ENCODE results near the gene KRTAP1-4.

Gene KRTAP1-4, protein sequence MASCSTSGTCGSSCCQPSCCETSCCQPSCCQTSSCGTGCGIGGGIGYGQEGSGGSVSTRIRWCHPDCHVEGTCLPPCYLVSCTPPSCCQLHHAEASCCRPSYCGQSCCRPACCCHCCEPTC

DNA sequence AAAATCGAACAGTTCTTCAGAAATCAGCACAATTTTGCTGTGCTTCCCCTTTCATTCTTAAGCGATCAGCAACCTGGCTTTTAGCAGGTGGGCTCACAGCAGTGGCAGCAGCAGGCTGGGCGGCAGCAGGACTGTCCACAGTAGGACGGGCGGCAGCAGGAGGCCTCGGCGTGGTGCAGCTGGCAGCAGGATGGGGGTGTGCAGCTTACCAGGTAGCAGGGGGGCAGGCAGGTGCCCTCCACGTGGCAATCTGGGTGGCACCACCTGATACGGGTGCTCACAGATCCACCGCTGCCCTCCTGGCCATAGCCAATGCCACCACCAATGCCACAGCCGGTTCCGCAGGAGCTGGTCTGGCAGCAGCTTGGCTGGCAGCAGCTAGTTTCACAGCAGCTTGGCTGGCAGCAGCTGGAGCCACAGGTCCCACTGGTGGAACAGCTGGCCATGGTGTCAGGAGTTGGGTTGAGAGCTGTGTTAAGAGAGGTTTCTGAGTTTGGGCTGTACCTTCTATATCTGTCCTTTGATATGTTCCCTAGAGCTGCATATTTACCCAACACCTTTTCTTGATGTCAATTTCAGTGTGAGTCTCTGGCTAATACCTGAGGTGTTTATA is at the start of gene KRTAP1-4:
Gene KRTAP1-4, minus strand, starts transcription at position 563 of the 613 bp plus-strand sequence. Its CDS starts 117 bp downstream, at position 446.
- DNase-seq: no peak
- no peak for TF ChIP-seq CTCF (IDR thresholded peaks at IDR 0.05)
- Mint-ChIP-seq H3K27me3 (ENCODE audit: low read depth, poor library complexity) (peaks cover 4% of the 10 kb centered on the region), H3K36me3 (ENCODE audit: low read depth) (no peaks in the 10 kb centered on the region), H3K27ac (no peak within 1 kb of the TSS), H3K4me1 (no peaks in the 10 kb centered on the region), H3K4me3 (no peak within 1 kb of the TSS), H3K9me3 (no peaks in the 10 kb centered on the region)

DNA sequence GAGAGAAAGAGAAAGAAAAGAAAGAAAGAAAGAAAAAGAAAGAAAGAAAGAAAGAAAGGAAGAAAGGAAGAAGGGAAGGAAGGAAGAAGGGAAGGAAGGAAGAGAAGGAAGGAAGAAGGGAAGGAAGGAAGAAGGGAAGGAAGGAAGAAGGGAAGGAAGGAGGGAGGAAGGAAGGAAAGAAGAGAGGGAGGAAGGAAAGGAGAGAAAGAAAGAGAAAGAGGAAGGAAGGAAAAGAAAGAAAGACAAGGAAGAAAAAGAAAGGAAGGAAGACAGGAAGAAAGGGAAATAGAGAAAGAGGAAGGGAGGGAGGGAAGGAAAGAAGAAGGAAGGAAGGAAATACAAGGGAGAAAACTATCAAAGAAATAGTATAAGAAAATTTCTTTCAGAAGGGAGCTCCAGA is 46.8 kb upstream of the KRTAP1-4 start:
- TF ChIP-seq CTCF (IDR thresholded peaks at IDR 0.05): no peak
- H3K4me1 Mint-ChIP-seq: no peaks in the 10 kb centered on the region

GRCh38 chr17:41073676-41074075 is 43.7 kb upstream of the KRTAP1-4 start:
- no peak for TF ChIP-seq CTCF (IDR thresholded peaks at IDR 0.05)
- peaks cover 7% of the 10 kb centered on the region for H3K27me3 Mint-ChIP-seq (ENCODE audit: low read depth, poor library complexity)
- no peaks in the 10 kb centered on the region for H3K36me3 Mint-ChIP-seq (ENCODE audit: low read depth)
- no peaks in the 10 kb centered on the region for H3K9me3 Mint-ChIP-seq
- H3K4me3 Mint-ChIP-seq: no peak overlapping the region
- H3K4me1 Mint-ChIP-seq: no peaks in the 10 kb centered on the region
- no peak for DNase-seq
- no peak overlapping the region for H3K27ac Mint-ChIP-seq

More for the DNA sequence above, 46.8 kb upstream of the KRTAP1-4 start:
- Mint-ChIP-seq H3K27ac (no peak overlapping the region), H3K4me3 (no peak overlapping the region), H3K36me3 (ENCODE audit: low read depth) (no peaks in the 10 kb centered on the region), H3K9me3 (no peaks in the 10 kb centered on the region), H3K27me3 (ENCODE audit: low read depth, poor library complexity) (peaks cover 7% of the 10 kb centered on the region)
- no peak for DNase-seq

GRCh38 chr17:41071606-41072360 is 41.8 kb upstream of the KRTAP1-4 start:
- no peak for DNase-seq
- no peak for TF ChIP-seq CTCF (IDR thresholded peaks at IDR 0.05)
- H3K4me3 Mint-ChIP-seq: no peak overlapping the region
- no peaks in the 10 kb centered on the region for H3K9me3 Mint-ChIP-seq
- H3K4me1 Mint-ChIP-seq: no peaks in the 10 kb centered on the region
- H3K27ac Mint-ChIP-seq: no peak overlapping the region
- H3K36me3 Mint-ChIP-seq (ENCODE audit: low read depth): no peaks in the 10 kb centered on the region
- H3K27me3 Mint-ChIP-seq (ENCODE audit: low read depth, poor library complexity): peaks cover 6% of the 10 kb centered on the region

DNA sequence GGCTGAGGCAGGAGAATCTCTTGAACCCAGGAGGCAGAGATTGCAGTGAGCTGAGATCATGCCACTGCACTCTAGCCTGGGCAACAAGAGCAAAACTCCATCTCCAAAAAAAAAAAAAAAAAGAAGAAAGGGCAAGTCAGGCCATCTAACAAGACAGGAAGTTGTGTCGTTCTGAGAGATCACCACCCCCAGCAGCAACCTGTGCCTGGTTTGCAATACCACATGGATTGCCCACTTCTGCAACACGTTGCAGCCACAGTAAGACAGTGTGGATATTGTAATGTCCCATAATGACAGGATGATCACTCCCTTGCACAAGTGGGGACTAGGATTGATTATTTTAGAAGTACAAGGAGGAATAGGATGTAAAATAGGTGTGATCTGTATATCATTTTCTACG is 39.0 kb upstream of the KRTAP1-4 start:
- H3K27ac Mint-ChIP-seq: no peak overlapping the region
- H3K4me1 Mint-ChIP-seq: no peaks in the 10 kb centered on the region
- H3K9me3 Mint-ChIP-seq: no peaks in the 10 kb centered on the region
- TF ChIP-seq CTCF (IDR thresholded peaks at IDR 0.05): no peak
- peaks cover 3% of the 10 kb centered on the region for H3K27me3 Mint-ChIP-seq (ENCODE audit: low read depth, poor library complexity)
- no peak for DNase-seq
- no peaks in the 10 kb centered on the region for H3K36me3 Mint-ChIP-seq (ENCODE audit: low read depth)
- no peak overlapping the region for H3K4me3 Mint-ChIP-seq
